ENCODE data around the gene POC1A. TPM values are rescaled to one million over a fixed set of nuclear protein-coding genes. Genes with fewer than 3 reads are reported as not detected.

The POC1A gene
- total RNA-seq, 1 experiment from 2014 or later: 29.0 TPM

GRCh38 chr3:52069135-52069534 is 85.1 kb downstream of the POC1A start:
- Histone ChIP-seq H3K79me1 (ENCODE audit: insufficient read depth, low read depth, low read length, poor library complexity, severe bottlenecking) (no peaks in the 10 kb centered on the region), H2BK120ac (ENCODE audit: low read depth, low read length, poor library complexity, severe bottlenecking) (no peak overlapping the region), H3K27ac (ENCODE audit: insufficient read length, low read depth, low read length) (no peak overlapping the region), H3K14ac (ENCODE audit: insufficient read depth, low read length) (no peak overlapping the region), H3K4me2 (ENCODE audit: insufficient read depth, insufficient read length, low read length) (no peak overlapping the region), H4K91ac (ENCODE audit: insufficient read length, low read depth, low read length) (no peak overlapping the region), H2BK20ac (ENCODE audit: low read depth, low read length, poor library complexity, severe bottlenecking) (no peak overlapping the region), H3K23ac (ENCODE audit: insufficient read length, low read depth, low read length) (no peak overlapping the region), H3T11ph (ENCODE audit: low read length) (no peak overlapping the region), H3K4ac (ENCODE audit: low read depth, low read length) (no peak overlapping the region), H4K5ac (ENCODE audit: insufficient read length, low read depth, low read length) (no peak overlapping the region), H3K9ac (ENCODE audit: extremely low read depth, insufficient read length, low read length) (no peak overlapping the region), H3K9me3 (ENCODE audit: control insufficient read depth, low read depth, low read length) (no peaks in the 10 kb centered on the region), H2AK5ac (ENCODE audit: insufficient read length, low read length) (no peak overlapping the region), H2BK5ac (ENCODE audit: insufficient read length, low read length) (no peak overlapping the region), H3K4me1 (ENCODE audit: insufficient read depth, low read length) (no peaks in the 10 kb centered on the region), H2BK15ac (ENCODE audit: low read depth, low read length) (no peak overlapping the region), H2BK12ac (ENCODE audit: insufficient read length, low read depth, low read length) (no peak overlapping the region), H4K8ac (replicated peaks; ENCODE audit: insufficient read length, low read depth, low read length) (no peak overlapping the region), H3K18ac (ENCODE audit: insufficient read length, low read depth, low read length) (no peak overlapping the region), H3K27me3 (ENCODE audit: insufficient read depth, low read length) (no peaks in the 10 kb centered on the region), H3K23me2 (ENCODE audit: insufficient read length, low read depth, low read length, poor library complexity, severe bottlenecking) (no peaks in the 10 kb centered on the region), H3K56ac (ENCODE audit: insufficient read length, low read depth, low read length) (no peak overlapping the region), H3K79me2 (ENCODE audit: insufficient read depth, low read length) (no peaks in the 10 kb centered on the region), H4K20me1 (ENCODE audit: control insufficient read depth, insufficient read depth, insufficient read length) (no peaks in the 10 kb centered on the region), H2AFZ (ENCODE audit: low read length) (no peak overlapping the region)
- no peak for TF ChIP-seq CTCF (conservative IDR thresholded peaks at IDR 0.05)
- H3K27ac Mint-ChIP-seq: no peak overlapping the region; a peak in 1 of 7 replicates
- H3K27me3 Mint-ChIP-seq (ENCODE audit: low read depth): peaks cover 8% of the 10 kb centered on the region
- peaks cover 2 to 5% of the 10 kb centered on the region in 2 experiments; a peak in 1 of 4 replicates for H3K4me1 Mint-ChIP-seq
- peaks cover 0 to 7% (median 7%) of the 10 kb centered on the region in 3 experiments; a peak in 5 of 7 replicates for H3K36me3 Mint-ChIP-seq (ENCODE audit: insufficient read depth in 1 of 3, low read depth in 3 of 3)
- no peak overlapping the region for H3K4me3 Mint-ChIP-seq
- DNase-seq: no peak
- no CpG with 5 or more reads among the region's 5 CpGs for WGBS (ENCODE audit: extremely low coverage, insufficient read length, low lambda C conversion rate)
- no peaks in the 10 kb centered on the region for H3K9me3 Mint-ChIP-seq

All from H9 (cell line).